ENCODE measurements around the gene PRDM16. TPM values are rescaled to one million over a fixed set of nuclear protein-coding genes. Genes with fewer than 3 reads are reported as not detected.

Gene PRDM16
- total and polyA plus RNA-seq, 2 of the 4 experiments (the other 2 are of a cell fraction), result 0.02 TPM; not detected in 1

DNA sequence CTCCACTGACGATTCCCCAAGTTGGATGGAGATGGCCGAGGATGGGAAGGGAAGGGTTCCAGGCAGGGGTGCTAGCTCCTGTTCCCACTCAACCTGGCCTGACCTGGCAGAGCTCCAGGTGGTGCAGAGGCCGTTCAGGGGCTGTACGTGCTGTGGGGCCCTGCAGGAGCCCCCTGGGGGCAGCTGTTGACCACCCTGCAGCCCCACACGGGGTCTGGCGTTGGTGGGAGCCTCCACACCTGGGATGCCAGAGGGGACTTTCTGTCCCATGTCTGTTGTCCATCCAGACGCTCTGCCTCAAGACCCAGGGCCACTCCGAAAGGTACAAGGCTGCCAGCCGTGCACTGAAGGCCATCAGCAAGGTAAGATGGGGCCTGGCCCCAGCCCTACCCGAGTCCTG lies 405.4 kb downstream of the PRDM16 start:
- Histone ChIP-seq H4K5ac (ENCODE audit: low read depth, low read length) (no peak overlapping the region), H3K9me1 (ENCODE audit: insufficient read depth, low read length) (peaks cover 3% of the 10 kb centered on the region; the same call in 1 of the 2 replicates), H3K23ac (ENCODE audit: low read depth, low read length) (no peak overlapping the region), H3K36me3 (ENCODE audit: control insufficient read depth, insufficient read depth, low read length) (no peaks in the 10 kb centered on the region), H3K4me2 (ENCODE audit: low read depth, low read length) (no peak overlapping the region), H3K9ac (ENCODE audit: low read depth, low read length) (no peak overlapping the region), H4K20me1 (ENCODE audit: insufficient read depth, low read length) (no peaks in the 10 kb centered on the region; the same call in 1 of the 2 replicates), H4K8ac (ENCODE audit: low read depth in 2 of 2, low read length in 2 of 2) (no peak overlapping the region), H3K14ac (replicated peaks; ENCODE audit: low read depth, low read length) (no peak overlapping the region), H2AK5ac (ENCODE audit: low read depth, low read length) (no peak overlapping the region), H3K79me1 (ENCODE audit: low read depth in 1 of 2, low read length in 2 of 2) (no peaks in the 10 kb centered on the region), H2AFZ (replicated peaks; ENCODE audit: low read length, poor library complexity) (no peak overlapping the region), H2BK120ac (ENCODE audit: low read depth, low read length) (no peak overlapping the region), H3K27ac (ENCODE audit: insufficient read depth, low read length) (no peak overlapping the region), H2AK9ac (replicated peaks; ENCODE audit: low read depth, low read length, poor library complexity) (no peak overlapping the region), H2BK15ac (ENCODE audit: low read depth, low read length) (no peak overlapping the region), H2BK20ac (ENCODE audit: low read depth, low read length) (no peak overlapping the region), H3K56ac (ENCODE audit: extremely low read depth, insufficient read depth, low read length) (no peak overlapping the region), H3K4ac (ENCODE audit: low read depth, low read length) (no peak overlapping the region), H4K91ac (ENCODE audit: insufficient read depth, low read depth, low read length) (no peak overlapping the region), H3K27me3 (ENCODE audit: control insufficient read depth, insufficient read depth, low read length) (no peaks in the 10 kb centered on the region; the same call in 1 of the 2 replicates), H3K18ac (ENCODE audit: low read depth, low read length) (no peak overlapping the region), H3K4me3 (ENCODE audit: insufficient read depth, low read depth, low read length) (no peak overlapping the region), H3K9me3 (ENCODE audit: control insufficient read depth, insufficient read depth, low read length) (no peaks in the 10 kb centered on the region), H2BK5ac (ENCODE audit: low read depth, low read length, poor library complexity, severe bottlenecking) (no peak overlapping the region), H3K4me1 (ENCODE audit: control insufficient read depth, insufficient read depth, low read length) (peaks cover 11% of the 10 kb centered on the region)
- TF ChIP-seq, protein P1, sequence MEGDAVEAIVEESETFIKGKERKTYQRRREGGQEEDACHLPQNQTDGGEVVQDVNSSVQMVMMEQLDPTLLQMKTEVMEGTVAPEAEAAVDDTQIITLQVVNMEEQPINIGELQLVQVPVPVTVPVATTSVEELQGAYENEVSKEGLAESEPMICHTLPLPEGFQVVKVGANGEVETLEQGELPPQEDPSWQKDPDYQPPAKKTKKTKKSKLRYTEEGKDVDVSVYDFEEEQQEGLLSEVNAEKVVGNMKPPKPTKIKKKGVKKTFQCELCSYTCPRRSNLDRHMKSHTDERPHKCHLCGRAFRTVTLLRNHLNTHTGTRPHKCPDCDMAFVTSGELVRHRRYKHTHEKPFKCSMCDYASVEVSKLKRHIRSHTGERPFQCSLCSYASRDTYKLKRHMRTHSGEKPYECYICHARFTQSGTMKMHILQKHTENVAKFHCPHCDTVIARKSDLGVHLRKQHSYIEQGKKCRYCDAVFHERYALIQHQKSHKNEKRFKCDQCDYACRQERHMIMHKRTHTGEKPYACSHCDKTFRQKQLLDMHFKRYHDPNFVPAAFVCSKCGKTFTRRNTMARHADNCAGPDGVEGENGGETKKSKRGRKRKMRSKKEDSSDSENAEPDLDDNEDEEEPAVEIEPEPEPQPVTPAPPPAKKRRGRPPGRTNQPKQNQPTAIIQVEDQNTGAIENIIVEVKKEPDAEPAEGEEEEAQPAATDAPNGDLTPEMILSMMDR (conservative IDR thresholded peaks at IDR 0.05; ENCODE audit: low read depth, low read length), result no peak
- TF ChIP-seq BHLHE40 (IDR thresholded peaks at IDR 0.05; ENCODE audit: low read depth, low read length), result no peak
- TF ChIP-seq RAD21 (IDR thresholded peaks at IDR 0.05; ENCODE audit: low read length), result no peak
- no peak for TF ChIP-seq POLR2A (IDR thresholded peaks at IDR 0.05; ENCODE audit: low read depth, low read length)
- TF ChIP-seq SMC3 (IDR thresholded peaks at IDR 0.05; ENCODE audit: low read depth, low read length), result no peak
- TF ChIP-seq MAZ (IDR thresholded peaks at IDR 0.05; ENCODE audit: borderline replicate concordance, low read depth, low read length), result no peak
- no peak for TF ChIP-seq CEBPB (IDR thresholded peaks at IDR 0.05; ENCODE audit: low read depth, low read length)
- TF ChIP-seq MAFK (IDR thresholded peaks at IDR 0.05; ENCODE audit: low read depth, low read length), result no peak
- TF ChIP-seq MXI1 (IDR thresholded peaks at IDR 0.05; ENCODE audit: borderline replicate concordance, low read depth, low read length), result no peak
- TF ChIP-seq, protein P2, sequence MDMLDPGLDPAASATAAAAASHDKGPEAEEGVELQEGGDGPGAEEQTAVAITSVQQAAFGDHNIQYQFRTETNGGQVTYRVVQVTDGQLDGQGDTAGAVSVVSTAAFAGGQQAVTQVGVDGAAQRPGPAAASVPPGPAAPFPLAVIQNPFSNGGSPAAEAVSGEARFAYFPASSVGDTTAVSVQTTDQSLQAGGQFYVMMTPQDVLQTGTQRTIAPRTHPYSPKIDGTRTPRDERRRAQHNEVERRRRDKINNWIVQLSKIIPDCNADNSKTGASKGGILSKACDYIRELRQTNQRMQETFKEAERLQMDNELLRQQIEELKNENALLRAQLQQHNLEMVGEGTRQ (IDR thresholded peaks at IDR 0.05; ENCODE audit: low read depth, low read length), result no peak
- TF ChIP-seq RCOR1 (IDR thresholded peaks at IDR 0.05; ENCODE audit: insufficient replicate concordance, low read length), result no peak
- no peak for TF ChIP-seq NFE2L2 (IDR thresholded peaks at IDR 0.05; ENCODE audit: low read depth, low read length)
- TF ChIP-seq CHD1 (IDR thresholded peaks at IDR 0.05; ENCODE audit: low read depth, low read length), result no peak
- no peak for TF ChIP-seq FOS (IDR thresholded peaks at IDR 0.05; ENCODE audit: low read depth, low read length)
- intact Hi-C loops (cut with micrococcal nuclease) (no loop called here), in situ Hi-C loops (cut with MboI; ENCODE audit: low sequenced_read_pairs) (no loop called here), dilution Hi-C loops (cut with HindIII; ENCODE audit: low sequenced_read_pairs, unreplicated experiment) (no loop called here)
- BruUV-seq (replicated peaks), result no TSS peak
- ATAC-seq (ENCODE audit: low read depth), result no peak
- DNase-seq, result no peak
- POLR2A ChIA-PET (ENCODE audit: unreplicated experiment), result no interaction called here
- CTCF ChIA-PET, result no interaction called here
- WGBS, 2 experiments (ENCODE audit: extremely low coverage in 2 of 2, insufficient read length in 1 of 2), result 53% methylated on average over 3 of the region's 10 CpGs; no CpG with 5 or more reads in 1 of the 2 experiments
